ENCODE data around the gene SARS1. TPM values are rescaled to one million over a fixed set of nuclear protein-coding genes. Genes with fewer than 3 reads are reported as not detected.
A peak's percentile ranks its signal among the peaks of the same experiment; 100 is the strongest.
"Not testable (repeated sequence)": the region's sequence is repeated elsewhere in the genome, so short reads cannot be mapped to it uniquely, and the experiment has no call there.

SARS1 gene
- total and polyA plus RNA-seq, 2 donors (not counting 1 experiment from before 2014, with no cell fraction given), result 237 to 437 TPM

DNA sequence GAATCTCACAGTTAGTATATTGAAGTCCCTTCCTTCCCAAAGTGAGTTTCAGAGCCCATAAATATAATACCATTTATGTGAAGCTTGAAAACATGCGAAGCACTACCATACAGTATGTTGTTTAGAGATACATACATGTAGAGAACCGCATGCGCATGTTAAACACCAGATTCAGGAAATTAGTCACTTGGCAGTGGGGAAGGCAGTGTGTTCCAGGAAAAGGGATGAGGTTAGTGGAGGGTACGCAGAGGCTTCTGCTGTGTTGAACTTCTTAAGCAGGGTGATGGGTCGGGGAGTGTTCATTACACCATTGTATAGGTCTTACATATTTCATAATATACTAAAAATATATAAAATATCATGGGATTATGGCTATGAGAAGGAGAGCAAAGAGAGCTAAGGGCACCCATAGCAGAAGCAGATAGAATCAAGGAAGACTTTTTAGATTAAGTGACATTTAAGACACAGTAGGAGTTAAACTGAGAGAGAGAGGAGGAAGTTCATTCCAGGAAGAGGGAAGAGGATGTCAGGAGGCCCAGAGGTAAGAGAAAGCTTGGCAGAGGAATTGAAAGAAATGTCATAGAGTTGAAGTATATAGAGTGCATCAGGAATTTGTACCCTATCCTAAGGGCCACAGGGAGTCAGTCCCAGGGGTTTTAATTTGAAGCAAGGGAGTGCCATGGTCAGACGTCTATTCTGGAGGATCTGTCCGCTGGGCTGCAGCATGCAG lies 43.5 kb upstream of the SARS1 start:
- no peaks in the 10 kb centered on the region for H3K27me3 ChIP-seq (ENCODE audit: control insufficient read depth, insufficient read depth, low read length)
- no peak overlapping the region for H2AFZ ChIP-seq (ENCODE audit: low read length)
- no peak overlapping the region for H3K4me3 ChIP-seq (replicated peaks in 1 of 4; ENCODE audit: control extremely low read depth in 1 of 4, insufficient read depth in 1 of 4, low read depth in 3 of 4, low read length in 4 of 4)
- H3K4me1 ChIP-seq (ENCODE audit: control insufficient read depth, extremely low read depth, insufficient read depth, low read length), result no peaks in the 10 kb centered on the region
- H3K36me3 ChIP-seq (ENCODE audit: control insufficient read depth, insufficient read depth, low read length), result no peaks in the 10 kb centered on the region
- H3K27ac ChIP-seq (ENCODE audit: insufficient read depth, low read length), result no peak overlapping the region
- no peaks in the 10 kb centered on the region for H3K79me2 ChIP-seq (ENCODE audit: control insufficient read depth, insufficient read depth, low read length)
- H4K20me1 ChIP-seq (ENCODE audit: control insufficient read depth, extremely low read depth, insufficient read depth, low read length), result no peaks in the 10 kb centered on the region
- TF ChIP-seq, protein P1, sequence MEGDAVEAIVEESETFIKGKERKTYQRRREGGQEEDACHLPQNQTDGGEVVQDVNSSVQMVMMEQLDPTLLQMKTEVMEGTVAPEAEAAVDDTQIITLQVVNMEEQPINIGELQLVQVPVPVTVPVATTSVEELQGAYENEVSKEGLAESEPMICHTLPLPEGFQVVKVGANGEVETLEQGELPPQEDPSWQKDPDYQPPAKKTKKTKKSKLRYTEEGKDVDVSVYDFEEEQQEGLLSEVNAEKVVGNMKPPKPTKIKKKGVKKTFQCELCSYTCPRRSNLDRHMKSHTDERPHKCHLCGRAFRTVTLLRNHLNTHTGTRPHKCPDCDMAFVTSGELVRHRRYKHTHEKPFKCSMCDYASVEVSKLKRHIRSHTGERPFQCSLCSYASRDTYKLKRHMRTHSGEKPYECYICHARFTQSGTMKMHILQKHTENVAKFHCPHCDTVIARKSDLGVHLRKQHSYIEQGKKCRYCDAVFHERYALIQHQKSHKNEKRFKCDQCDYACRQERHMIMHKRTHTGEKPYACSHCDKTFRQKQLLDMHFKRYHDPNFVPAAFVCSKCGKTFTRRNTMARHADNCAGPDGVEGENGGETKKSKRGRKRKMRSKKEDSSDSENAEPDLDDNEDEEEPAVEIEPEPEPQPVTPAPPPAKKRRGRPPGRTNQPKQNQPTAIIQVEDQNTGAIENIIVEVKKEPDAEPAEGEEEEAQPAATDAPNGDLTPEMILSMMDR (conservative IDR thresholded peaks at IDR 0.05 in 1 of 2, IDR thresholded peaks at IDR 0.05 in 1 of 2; ENCODE audit: low read depth in 1 of 2, low read length in 2 of 2), result no peak
- no peak for TF ChIP-seq EZH2 (IDR thresholded peaks at IDR 0.05; ENCODE audit: low read length, missing control alignments)
- no peak overlapping the region for H3K4me2 ChIP-seq (ENCODE audit: extremely low read depth, insufficient read depth, low read length)
- no peaks in the 10 kb centered on the region for H3K9me3 ChIP-seq (ENCODE audit: control insufficient read depth, insufficient read depth, low read depth, low read length)
- peak; percentile 22 to 47 for DNase-seq (ENCODE audit: low read depth in 2 of 2)
- H3K9ac ChIP-seq (ENCODE audit: insufficient read depth, low read length), result no peak overlapping the region

DNA sequence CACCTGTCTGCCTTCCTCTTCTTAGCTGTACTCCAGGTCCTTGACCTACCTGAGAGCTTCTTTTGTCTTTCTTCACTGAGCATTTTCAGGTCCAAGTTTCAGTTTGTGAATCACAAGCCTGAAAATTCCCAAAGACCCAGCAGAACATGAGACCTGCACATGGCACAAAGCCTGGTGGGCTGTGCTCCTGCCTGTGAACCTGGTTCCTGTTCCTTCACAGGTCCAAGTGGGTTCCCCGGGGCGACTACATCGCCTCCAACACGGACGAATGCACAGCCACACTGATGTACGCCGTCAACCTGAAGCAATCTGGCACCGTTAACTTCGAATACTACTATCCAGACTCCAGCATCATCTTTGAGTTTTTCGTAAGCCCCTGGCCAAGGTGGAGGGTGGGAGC lies 42.1 kb upstream of the SARS1 start:
- Histone ChIP-seq H3K4me3 (replicated peaks in 1 of 4; ENCODE audit: control extremely low read depth in 1 of 4, insufficient read depth in 1 of 4, low read depth in 3 of 4, low read length in 4 of 4) (no peak overlapping the region), H3K36me3 (ENCODE audit: control insufficient read depth, insufficient read depth, low read length) (no peaks in the 10 kb centered on the region), H3K4me2 (ENCODE audit: extremely low read depth, insufficient read depth, low read length) (no peak overlapping the region), H3K4me1 (ENCODE audit: control insufficient read depth, extremely low read depth, insufficient read depth, low read length) (no peaks in the 10 kb centered on the region), H4K20me1 (ENCODE audit: control insufficient read depth, extremely low read depth, insufficient read depth, low read length) (no peaks in the 10 kb centered on the region), H2AFZ (ENCODE audit: low read length) (no peak overlapping the region), H3K79me2 (ENCODE audit: control insufficient read depth, insufficient read depth, low read length) (no peaks in the 10 kb centered on the region), H3K9ac (ENCODE audit: insufficient read depth, low read length) (no peak overlapping the region), H3K27ac (ENCODE audit: insufficient read depth, low read length) (no peak overlapping the region), H3K27me3 (ENCODE audit: control insufficient read depth, insufficient read depth, low read length) (no peaks in the 10 kb centered on the region), H3K9me3 (ENCODE audit: control insufficient read depth, insufficient read depth, low read depth, low read length) (no peaks in the 10 kb centered on the region)
- no peak for DNase-seq (ENCODE audit: low read depth in 2 of 2)
- no peak for TF ChIP-seq EZH2 (IDR thresholded peaks at IDR 0.05; ENCODE audit: low read length, missing control alignments)
- TF ChIP-seq, protein P1 (conservative IDR thresholded peaks at IDR 0.05 in 1 of 2, IDR thresholded peaks at IDR 0.05 in 1 of 2; ENCODE audit: low read depth in 1 of 2, low read length in 2 of 2), result no peak

DNA sequence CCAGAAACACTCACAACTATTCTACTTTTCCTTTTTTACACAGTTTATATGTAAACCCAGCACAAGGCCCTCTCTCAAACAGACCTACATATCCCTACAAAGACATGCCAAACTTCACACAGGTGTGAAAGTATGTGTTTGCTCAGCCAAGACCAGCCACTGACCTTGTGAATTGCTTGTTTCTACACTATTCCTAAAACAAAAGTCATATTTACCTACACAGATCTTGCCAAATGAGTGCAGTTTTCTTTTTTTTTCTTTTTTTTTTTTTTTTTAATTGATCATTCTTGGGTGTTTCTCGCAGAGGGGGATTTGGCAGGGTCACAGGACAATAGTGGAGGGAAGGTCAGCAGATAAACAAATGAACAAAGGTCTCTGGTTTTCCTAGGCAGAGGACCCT lies 37.4 kb upstream of the SARS1 start:
- not testable (repeated sequence) for DNase-seq (ENCODE audit: low read depth in 2 of 2); H3K4me3 ChIP-seq (replicated peaks in 1 of 4; ENCODE audit: control extremely low read depth in 1 of 4, insufficient read depth in 1 of 4, low read depth in 3 of 4, low read length in 4 of 4); H3K36me3 ChIP-seq (ENCODE audit: control insufficient read depth, insufficient read depth, low read length)

DNA sequence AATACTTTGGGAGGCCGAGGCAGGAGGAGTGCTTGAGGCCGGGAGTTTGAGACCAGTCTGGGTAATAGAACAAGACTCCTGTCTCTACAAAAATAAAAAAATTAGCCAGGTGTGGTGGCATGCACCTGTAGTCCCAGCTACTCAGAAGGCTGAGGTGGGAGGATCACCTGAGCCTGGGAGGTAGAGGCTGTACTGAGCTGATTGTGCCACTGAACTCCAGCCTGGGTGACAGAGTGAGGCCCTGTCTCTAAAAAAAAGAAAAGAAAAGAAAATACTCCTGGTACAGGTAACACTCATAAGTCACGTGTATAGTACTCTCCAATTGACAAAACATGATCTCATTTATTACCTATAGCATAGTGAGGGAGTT lies 33.0 kb upstream of the SARS1 start:
- not testable (repeated sequence) for H3K4me3 ChIP-seq (replicated peaks in 1 of 4; ENCODE audit: control extremely low read depth in 1 of 4, insufficient read depth in 1 of 4, low read depth in 3 of 4, low read length in 4 of 4); H3K36me3 ChIP-seq (ENCODE audit: control insufficient read depth, insufficient read depth, low read length); H3K79me2 ChIP-seq (ENCODE audit: control insufficient read depth, insufficient read depth, low read length); H3K9ac ChIP-seq (ENCODE audit: insufficient read depth, low read length); H2AFZ ChIP-seq (ENCODE audit: low read length); H3K9me3 ChIP-seq (ENCODE audit: control insufficient read depth, insufficient read depth, low read depth, low read length); H3K27me3 ChIP-seq (ENCODE audit: control insufficient read depth, insufficient read depth, low read length); H3K4me2 ChIP-seq (ENCODE audit: extremely low read depth, insufficient read depth, low read length); H3K4me1 ChIP-seq (ENCODE audit: control insufficient read depth, extremely low read depth, insufficient read depth, low read length); H4K20me1 ChIP-seq (ENCODE audit: control insufficient read depth, extremely low read depth, insufficient read depth, low read length); H3K27ac ChIP-seq (ENCODE audit: insufficient read depth, low read length); DNase-seq (ENCODE audit: low read depth in 2 of 2)

More for the DNA sequence above, 37.4 kb upstream of the SARS1 start:
- not testable (repeated sequence) for H4K20me1 ChIP-seq (ENCODE audit: control insufficient read depth, extremely low read depth, insufficient read depth, low read length); H3K9me3 ChIP-seq (ENCODE audit: control insufficient read depth, insufficient read depth, low read depth, low read length); H3K4me2 ChIP-seq (ENCODE audit: extremely low read depth, insufficient read depth, low read length); H3K27me3 ChIP-seq (ENCODE audit: control insufficient read depth, insufficient read depth, low read length); H3K79me2 ChIP-seq (ENCODE audit: control insufficient read depth, insufficient read depth, low read length); H3K27ac ChIP-seq (ENCODE audit: insufficient read depth, low read length); H3K9ac ChIP-seq (ENCODE audit: insufficient read depth, low read length); H3K4me1 ChIP-seq (ENCODE audit: control insufficient read depth, extremely low read depth, insufficient read depth, low read length); H2AFZ ChIP-seq (ENCODE audit: low read length)
